ENCODE data around the gene SSBP4.

SSBP4 gene

GRCh38 chr19:18434411-18435175 is 15.4 kb downstream of the SSBP4 start:
- no peak for DNase-seq

GRCh38 chr19:18435178-18435841 is 16.1 kb downstream of the SSBP4 start:
- DNase-seq, result no peak

GRCh38 chr19:18435842-18436670 is 16.9 kb downstream of the SSBP4 start:
- no peak for DNase-seq

GRCh38 chr19:18436671-18437490 is 17.7 kb downstream of the SSBP4 start:
- peak; percentile 89 for DNase-seq

GRCh38 chr19:18437491-18438330 is 18.5 kb downstream of the SSBP4 start, which contains the start of gene ISYNA1:
ISYNA1 (minus strand) TSS chr19:18438133; CDS start chr19:18437979, 154 bp downstream.
- peak; percentile 84 for DNase-seq

DNA sequence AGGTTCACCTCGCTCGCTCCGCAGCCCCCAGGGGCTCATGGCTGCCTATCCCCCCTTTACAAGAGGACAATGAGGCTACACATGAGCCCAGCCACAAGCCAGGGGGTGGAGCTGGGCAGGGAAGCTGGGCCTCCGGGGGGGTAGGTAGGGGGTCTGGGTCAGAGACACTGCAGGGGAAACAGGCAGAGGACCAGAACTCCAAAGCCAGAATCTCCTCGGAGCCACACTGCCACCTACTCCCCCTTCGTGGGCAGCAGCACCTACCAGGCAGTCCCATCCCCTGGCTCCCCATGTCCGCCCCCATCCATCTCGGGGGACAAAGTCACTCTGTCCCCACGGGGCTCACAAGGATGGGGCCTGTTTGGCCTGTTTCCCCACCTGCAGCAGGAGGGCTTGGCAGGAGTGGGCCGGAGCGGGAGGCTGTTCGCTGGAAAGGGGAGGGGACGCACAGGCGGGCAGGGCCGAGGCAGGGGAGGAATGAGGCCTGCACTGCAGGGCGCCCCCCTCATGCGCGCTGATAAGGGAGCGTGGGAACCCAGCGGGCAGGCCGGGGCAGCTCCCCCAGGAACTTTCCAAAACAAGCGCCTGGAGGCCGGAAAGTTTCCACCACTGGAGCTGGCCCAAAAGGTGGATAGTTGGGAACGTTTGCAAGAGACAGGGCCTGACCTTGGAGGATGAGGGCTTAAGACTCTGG is 19.3 kb downstream of the SSBP4 start:
- DNase-seq, result no peak

- DNase-seq, result no peak
Observed at GRCh38 chr19:18439025-18439909, 20.1 kb downstream of the SSBP4 start.

DNA sequence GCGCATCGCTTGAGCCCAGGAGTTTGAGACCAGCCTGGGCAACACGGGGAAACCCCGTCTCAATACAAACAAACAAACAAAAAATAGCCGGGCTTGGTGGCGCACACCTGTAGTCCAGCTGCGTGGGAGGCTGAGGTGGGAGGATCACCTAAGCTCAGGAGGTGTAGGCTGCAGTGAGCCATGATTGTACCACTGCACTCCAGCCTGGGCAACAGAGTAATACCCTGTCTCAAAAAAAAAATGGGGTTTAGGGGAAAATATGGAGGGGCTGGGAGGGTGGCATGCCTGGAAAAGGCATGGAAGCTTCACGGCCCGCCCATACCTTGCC is 20.7 kb downstream of the SSBP4 start:
- no peak for DNase-seq

- DNase-seq, result no peak
Observed at GRCh38 chr19:18440415-18440877, 21.2 kb downstream of the SSBP4 start.

DNA sequence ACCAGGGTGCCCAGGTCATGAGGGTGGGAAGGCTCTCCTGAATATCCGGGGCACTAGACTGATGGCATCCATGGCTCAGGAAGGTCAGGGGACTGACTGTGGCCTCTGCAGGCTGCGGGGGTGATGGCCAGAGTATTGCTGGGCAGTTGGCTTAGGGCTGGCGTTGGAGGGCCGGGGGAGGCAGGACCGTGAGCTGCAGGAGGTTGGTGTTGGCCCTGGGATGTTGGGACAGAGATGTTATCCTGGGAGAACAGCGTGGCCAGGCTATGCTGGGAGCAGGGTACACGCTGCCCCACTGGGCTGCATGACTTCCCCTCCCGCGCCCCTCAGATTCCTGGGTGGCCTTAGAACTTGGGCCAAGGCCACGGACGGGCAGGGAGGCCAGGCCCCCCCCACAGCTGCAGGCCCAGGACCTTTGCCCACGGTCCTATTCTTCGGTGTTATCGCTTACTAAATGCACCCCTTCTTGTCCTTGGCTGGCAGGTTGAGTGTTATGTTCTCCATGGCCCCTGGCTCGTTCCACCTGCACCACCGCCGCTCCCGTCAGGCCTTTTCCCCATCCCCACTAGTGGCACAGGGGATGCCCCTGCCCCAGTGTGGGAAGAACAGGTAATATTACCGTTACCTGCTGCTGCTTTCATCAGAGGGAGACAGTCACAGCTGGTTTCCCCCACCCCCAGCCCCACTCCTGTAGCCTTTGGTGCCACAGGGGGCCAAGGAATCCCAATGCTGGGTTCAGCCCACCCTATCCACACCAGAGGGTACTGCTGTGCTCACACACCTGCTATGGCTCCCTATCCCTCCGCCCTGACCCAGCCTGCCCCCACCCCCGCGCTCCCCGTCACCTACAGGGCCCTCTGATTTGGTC is 22.0 kb downstream of the SSBP4 start:
- DNase-seq, result no peak

- DNase-seq, result peak; percentile 75
Observed at GRCh38 chr19:18441804-18442788, 22.9 kb downstream of the SSBP4 start.

DNA sequence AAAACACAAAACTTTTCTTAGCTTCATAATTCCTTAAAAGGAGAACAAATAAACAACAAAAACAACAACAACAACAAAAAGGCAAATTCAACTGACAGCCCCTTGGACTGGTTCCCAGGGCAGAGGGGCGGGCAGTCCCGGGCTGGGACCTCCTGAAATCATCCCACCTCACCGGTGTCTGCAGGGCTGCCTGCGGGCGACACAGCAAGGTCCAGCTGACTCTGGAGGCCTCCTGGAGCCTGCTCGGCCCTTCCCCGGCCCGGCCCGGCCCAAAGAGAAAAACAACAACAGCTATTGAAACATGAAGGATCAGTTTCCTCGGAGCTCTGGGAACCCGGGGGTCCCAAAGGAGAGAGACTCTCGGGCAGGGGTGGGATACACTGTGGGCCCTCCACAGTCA is 23.7 kb downstream of the SSBP4 start:
- no peak for DNase-seq

GRCh38 chr19:18443406-18443805 is 24.2 kb downstream of the SSBP4 start:
- no peak for DNase-seq

GRCh38 chr19:18443831-18444230 is 24.6 kb downstream of the SSBP4 start:
- no peak for DNase-seq

DNA sequence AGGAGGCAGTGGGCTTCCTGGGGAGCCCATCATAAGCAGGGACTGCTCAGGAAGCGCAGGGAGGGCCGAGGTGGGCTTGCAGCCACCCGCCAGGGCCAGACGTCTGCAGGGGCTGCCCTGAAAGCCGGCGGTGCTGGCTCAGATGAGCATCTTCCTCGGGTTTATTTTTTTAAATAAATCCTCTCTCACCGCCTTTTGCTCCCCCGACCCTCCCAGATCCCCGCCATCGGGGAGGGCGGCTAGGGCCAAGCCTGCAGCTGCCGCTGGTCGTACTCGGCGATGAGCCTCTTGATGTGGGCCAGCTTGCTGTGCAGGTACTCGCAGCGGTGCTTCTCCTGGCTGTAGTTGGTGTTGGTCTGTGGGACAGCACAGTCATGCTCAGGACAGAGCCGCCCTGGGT is 25.3 kb downstream of the SSBP4 start:
- no peak for DNase-seq

DNA sequence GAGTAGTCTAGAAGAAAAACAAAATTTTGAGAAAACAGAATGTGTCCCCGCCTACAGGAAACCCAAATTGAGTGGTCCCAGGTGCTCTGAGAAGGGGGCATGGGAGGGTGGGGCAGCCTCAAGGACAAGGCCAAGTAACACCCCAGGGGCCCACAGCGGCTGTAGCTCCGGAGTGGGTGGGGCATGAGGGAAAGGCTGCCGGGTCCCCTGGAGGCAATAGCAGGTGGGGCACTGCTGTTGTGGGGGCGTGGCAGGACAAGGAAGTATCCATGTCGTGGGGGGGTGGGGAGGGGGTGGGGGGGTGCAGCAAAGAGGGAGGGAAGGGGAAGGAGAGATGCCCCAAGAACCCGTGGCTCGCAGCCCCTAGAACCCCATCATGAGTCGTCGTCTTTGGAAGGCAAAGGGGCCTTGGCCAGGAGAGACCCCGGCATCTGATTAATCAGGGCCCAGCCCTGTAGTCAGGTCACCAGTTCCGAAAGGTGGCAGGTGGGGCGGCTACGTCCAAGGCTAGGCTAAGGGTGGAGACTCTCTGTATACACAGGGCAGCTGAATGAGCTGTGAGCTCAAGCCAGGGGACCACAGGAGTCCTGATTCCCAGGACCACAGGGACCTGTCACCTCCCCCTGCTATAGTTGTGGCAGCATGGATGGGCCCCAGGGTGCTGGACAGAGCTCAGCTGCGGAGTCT is 26.2 kb downstream of the SSBP4 start:
- no peak for DNase-seq

Measured in activated effector memory CD4-positive, alpha-beta T cell treated with anti-CD3 and anti-CD28 coated beads, Interleukin-2, amount 50 U/mL, for 16 hours (primary cell).